Smooth muscle cell of trachea (primary cell): ENCODE results near the gene LATS1. TPM values are rescaled to one million over a fixed set of nuclear protein-coding genes. Genes with fewer than 3 reads are reported as not detected.

ENCODE experiments used
- total RNA-seq: library from RNA; depleted of rRNA; stranded (reverse); fragments of >200 nt; gene quantifications from 2 replicates; pipeline ENCODE4 v1.2.1, GENCODE V29; 2014

LATS1 gene
- total RNA-seq = 8.8 and 11.1 TPM in 2 replicates

DNA sequence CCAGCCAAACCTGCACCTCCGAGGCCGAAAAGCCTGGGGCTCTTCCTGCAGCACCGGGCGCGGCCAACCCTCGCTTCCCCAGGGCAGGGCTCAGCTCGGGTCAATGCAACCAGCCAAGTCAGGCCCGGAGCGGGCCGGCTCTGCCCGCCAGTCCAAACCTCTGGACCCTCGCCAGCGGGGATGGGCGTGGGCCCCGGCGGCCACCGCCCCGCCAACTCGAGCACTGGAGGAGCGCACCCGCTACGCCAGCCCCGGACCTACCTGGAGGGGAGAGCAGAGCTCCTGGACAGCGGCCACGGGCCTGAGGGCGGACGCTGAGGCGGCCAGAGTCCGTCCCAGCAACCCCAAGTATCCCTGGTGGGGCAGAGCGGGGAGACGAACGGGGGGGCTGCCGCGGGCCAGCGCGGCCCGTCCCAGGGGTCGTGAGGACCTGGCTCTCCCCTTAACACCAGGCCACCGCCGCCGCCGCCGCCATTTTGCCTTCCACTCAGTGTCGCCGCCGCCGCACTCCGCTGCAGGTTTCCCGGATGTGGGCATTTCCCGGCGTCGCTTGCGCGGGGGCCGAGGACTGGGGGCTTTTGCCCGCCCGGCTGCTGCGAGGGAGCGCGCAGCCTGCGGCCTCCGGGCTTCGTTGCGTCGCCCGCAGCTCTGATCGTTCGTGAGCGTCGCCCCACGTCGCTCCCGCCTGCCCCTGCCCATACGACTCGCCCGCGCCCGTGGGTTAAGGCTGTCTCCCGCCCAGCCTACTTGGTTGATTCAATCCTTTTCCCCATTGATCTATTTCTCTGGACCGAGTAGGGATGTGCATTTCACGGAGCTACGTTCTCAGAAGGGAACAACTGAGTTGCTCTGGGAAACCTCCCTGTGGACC is at the start of gene LATS1:
LATS1 (minus strand) TSS at position 514 of the 871 bp plus-strand sequence. CDS start 15,975 bp downstream, outside the sequence.

DNA sequence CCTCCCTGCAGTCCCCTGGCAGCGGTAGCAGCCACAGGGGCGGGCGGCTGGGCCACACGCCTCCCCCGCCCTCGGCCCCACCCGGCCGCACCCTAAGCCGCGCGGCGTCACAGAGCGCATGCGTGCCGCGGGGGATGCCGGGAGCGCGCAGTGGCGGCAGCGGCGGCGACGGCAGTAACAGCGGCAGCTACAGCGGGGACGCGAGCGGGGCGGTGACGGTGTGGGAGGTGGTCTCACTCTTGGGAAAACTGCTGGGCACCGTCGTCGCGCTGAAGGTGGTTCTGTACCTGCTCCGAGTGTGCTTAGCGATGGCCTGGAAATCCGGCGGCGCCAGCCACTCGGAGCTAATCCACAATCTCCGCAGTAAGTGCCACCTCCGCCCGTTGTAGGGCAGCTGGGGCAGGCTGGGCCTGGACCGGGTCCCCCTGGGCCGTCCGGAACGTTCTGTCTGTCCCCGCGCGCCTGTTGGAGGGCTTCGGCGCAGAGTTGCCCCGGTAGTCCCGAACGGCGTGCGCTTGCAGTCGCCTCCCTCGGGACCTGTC is 31.8 kb upstream of the LATS1 start, which contains the start of gene PCMT1:
PCMT1 (plus strand) TSS at position 148 of the 542 bp plus-strand sequence; CDS start at position 309, 161 bp downstream.

DNA sequence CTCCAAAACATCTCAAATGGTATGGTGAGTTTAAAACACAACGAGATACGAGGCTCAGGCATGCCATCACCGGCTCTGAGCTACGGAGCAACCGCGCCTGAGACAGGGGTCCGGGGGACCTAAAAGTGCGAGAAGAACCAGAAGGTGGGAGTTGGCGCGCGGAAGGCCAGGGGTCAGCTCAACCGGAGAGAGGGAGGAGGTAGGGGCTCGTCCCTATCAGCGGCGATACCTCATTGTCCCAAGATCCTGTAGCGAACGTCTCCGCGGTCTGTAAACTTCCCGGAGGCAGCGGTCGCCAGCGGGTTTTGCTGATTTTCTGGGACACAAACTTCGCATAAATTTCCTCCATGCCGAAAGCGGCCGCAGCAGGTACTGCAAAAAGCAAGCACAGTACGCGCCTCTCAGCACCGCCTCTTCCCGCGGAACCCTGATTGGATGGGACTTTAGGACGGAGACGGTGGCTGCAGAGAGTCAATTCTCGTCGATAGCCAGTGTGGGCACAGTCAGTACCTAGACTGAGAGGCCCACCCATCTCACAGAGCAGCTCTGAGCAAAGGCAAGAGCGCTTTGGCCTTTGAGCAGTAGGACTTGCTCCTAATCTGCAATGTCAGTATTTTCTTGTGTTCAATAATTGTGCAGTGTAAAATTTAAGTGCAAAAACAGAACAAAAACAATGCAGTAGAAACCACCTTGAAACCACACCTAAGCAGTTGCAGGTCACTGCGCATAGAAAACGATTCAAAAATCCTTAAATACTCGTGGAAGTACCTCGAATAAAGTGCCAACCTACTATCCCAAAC is 28.4 kb upstream of the LATS1 start, which contains the start of gene NUP43:
NUP43 (minus strand) TSS at position 383 of the 800 bp plus-strand sequence; CDS start at position 349, 34 bp downstream.

DNA sequence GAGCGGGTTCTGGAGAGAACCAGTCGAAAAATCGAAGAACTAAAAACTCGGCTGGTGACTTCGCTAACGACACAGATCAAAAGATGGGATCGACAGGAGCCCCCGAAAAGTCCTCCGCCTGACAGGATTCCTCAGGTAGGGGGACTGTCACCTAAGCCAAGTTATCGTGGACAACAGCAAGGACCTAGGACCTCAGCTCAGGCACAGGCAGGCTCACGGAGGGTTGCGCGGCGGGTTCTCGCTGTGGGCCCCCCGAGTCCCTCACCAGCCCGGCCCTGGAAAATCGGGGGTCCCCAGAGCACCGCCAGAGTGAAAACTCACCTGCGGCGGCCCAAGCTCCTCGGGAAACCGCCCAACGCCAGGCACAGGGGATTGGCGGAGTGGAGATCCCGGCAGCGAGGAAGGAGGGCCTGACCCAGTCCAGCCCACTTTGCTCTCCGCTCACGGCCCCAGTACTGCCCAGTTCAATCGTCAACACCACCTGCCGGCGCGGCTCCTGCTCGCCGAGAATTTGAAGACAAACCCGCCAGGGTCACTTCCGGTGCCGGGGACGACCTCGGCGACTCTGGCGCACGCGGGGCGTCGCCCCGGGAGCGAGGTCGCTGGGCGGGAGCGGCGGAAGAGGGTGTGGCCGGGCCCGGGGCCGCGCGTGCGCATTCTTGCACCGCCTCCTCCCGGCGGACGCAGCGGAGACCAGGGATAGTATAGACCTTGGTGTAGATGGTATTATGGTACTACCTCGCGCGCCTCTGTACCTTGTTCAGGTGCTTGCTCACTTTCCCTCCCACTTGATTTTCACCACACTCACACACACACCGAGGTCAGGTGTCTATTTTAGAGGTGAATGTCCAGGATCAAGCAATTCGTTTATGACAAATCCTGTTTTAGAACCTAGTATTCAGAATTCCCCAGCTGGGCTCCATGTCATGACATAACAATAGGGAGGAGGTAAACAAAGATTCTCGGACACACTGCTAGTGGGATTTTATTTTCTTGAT is 69.5 kb downstream of the LATS1 start, which contains the start of gene KATNA1:
KATNA1 (minus strand) TSS at position 567 of the 998 bp plus-strand sequence. CDS start 10,167 bp downstream, outside the sequence.

Other genes with a start within 250 kb of the LATS1 start
- gene ZC3H12D, start 233.1 kb downstream of the LATS1 start, total RNA-seq = 0.15 and 0.17 TPM in 2 replicates
- 30.6 and 49.7 TPM in 2 replicates for gene PPIL4, start 172.1 kb downstream of the LATS1 start, total RNA-seq
- 56.6 and 68.5 TPM in 2 replicates for gene GINM1, start 151.7 kb downstream of the LATS1 start, total RNA-seq
- 27.3 and 30.7 TPM in 2 replicates for gene KATNA1, start 69.4 kb downstream of the LATS1 start, total RNA-seq
- 16.9 and 31.1 TPM in 2 replicates for gene NUP43, start 28.4 kb upstream of the LATS1 start, total RNA-seq
- 96.8 and 230 TPM in 2 replicates for gene PCMT1, start 31.6 kb upstream of the LATS1 start, total RNA-seq
- 125 and 158 TPM in 2 replicates for gene LRP11, start 146.3 kb upstream of the LATS1 start, total RNA-seq
- gene RAET1E, start 180.0 kb upstream of the LATS1 start, total RNA-seq = 2.2 and 4.8 TPM in 2 replicates
- gene RAET1G, start 205.0 kb upstream of the LATS1 start, total RNA-seq = 5.7 and 5.8 TPM in 2 replicates
- 0.99 and 2.5 TPM in 2 replicates for gene ULBP2, start 223.9 kb upstream of the LATS1 start, total RNA-seq
- 0.44 and 0.50 TPM in 2 replicates for gene ULBP1, start 245.8 kb upstream of the LATS1 start, total RNA-seq